ENCODE measurements around the gene AP1B1. TPM values are rescaled to one million over a fixed set of nuclear protein-coding genes. Genes with fewer than 3 reads are reported as not detected.
A peak's percentile ranks its signal among the peaks of the same experiment; 100 is the strongest.

The AP1B1 gene
- total and polyA plus RNA-seq, 7 donors: 33.1 to 83.2 (median 43.6) TPM

GRCh38 chr22:29310065-29310862, 78.1 kb downstream of the AP1B1 start:
- no peaks in the 10 kb centered on the region for H3K9me3 ChIP-seq
- peak; percentile 79 for DNase-seq
- WGBS, 2 donors: 35 to 65% methylated on average over 28 of the region's 28 CpGs
- H3K27ac ChIP-seq: peak overlapping the region; percentile 86 to 94 (median 88)
- TF ChIP-seq EP300 (IDR thresholded peaks at IDR 0.05) (no peak), CTCF (IDR thresholded peaks at IDR 0.05) (no peak), POLR2AphosphoS5 (IDR thresholded peaks at IDR 0.05) (no peak), POLR2A (IDR thresholded peaks at IDR 0.05) (no peak)
- peaks cover 0 to 88% (median 72%) of the 10 kb centered on the region in 4 donors for H3K4me1 ChIP-seq
- no peaks in the 10 kb centered on the region for H3K36me3 ChIP-seq
- H3K4me3 ChIP-seq: peak overlapping the region in 2 of 4 donors; percentile 2 to 34
- H3K27me3 ChIP-seq: peaks cover 15 to 22% (median 21%) of the 10 kb centered on the region in 3 donors
- intact Hi-C loops (cut with DNase I): no loop called here

GRCh38 chr22:29309332-29310064, 78.9 kb downstream of the AP1B1 start:
- peak overlapping the region in 2 of 4 donors; percentile 81 to 94 for H3K4me3 ChIP-seq

GRCh38 chr22:29308791-29309262, 79.5 kb downstream of the AP1B1 start:
- WGBS, 2 donors: 70% methylated on average over 13 of the region's 13 CpGs
- Histone ChIP-seq H3K4me3 (peak overlapping the region in 2 of 4 donors; percentile 81 to 94), H3K9me3 (no peaks in the 10 kb centered on the region), H3K27me3 (peaks cover 3 to 7% (median 6%) of the 10 kb centered on the region in 3 donors), H3K27ac (peak overlapping the region; percentile 86 to 94 (median 88)), H3K36me3 (no peaks in the 10 kb centered on the region), H3K4me1 (peaks cover 0 to 74% (median 58%) of the 10 kb centered on the region in 4 donors)
- DNase-seq: peak; percentile 69
- intact Hi-C loops (cut with DNase I): no loop called here
- TF ChIP-seq EP300 (IDR thresholded peaks at IDR 0.05) (no peak), POLR2A (IDR thresholded peaks at IDR 0.05) (no peak), POLR2AphosphoS5 (IDR thresholded peaks at IDR 0.05) (no peak), CTCF (IDR thresholded peaks at IDR 0.05) (no peak)

More at GRCh38 chr22:29309332-29310064, 78.9 kb downstream of the AP1B1 start:
- H3K27me3 ChIP-seq: peaks cover 9 to 14% (median 13%) of the 10 kb centered on the region in 3 donors
- peaks cover 0 to 81% (median 65%) of the 10 kb centered on the region in 4 donors for H3K4me1 ChIP-seq
- H3K27ac ChIP-seq: peak overlapping the region; percentile 86 to 94 (median 88)
- no peak for TF ChIP-seq POLR2AphosphoS5 (IDR thresholded peaks at IDR 0.05)
- TF ChIP-seq EP300 (IDR thresholded peaks at IDR 0.05): no peak
- TF ChIP-seq CTCF (IDR thresholded peaks at IDR 0.05): no peak
- TF ChIP-seq POLR2A (IDR thresholded peaks at IDR 0.05): no peak
- intact Hi-C loops (cut with DNase I): no loop called here
- 47 to 75% methylated on average over 21 of the region's 21 CpGs for WGBS, 2 donors
- no peaks in the 10 kb centered on the region for H3K9me3 ChIP-seq
- H3K36me3 ChIP-seq: no peaks in the 10 kb centered on the region
- DNase-seq: peak; percentile 71

GRCh38 chr22:29308148-29308790, 80.1 kb downstream of the AP1B1 start:
- Histone ChIP-seq H3K27ac (peak overlapping the region; percentile 86 to 94 (median 88)), H3K4me3 (peak overlapping the region; percentile 65 to 94 (median 87)), H3K4me1 (peaks cover 0 to 70% (median 54%) of the 10 kb centered on the region in 4 donors), H3K36me3 (no peaks in the 10 kb centered on the region), H3K9me3 (no peaks in the 10 kb centered on the region), H3K27me3 (peaks cover 0 to 2% (median under 1%) of the 10 kb centered on the region in 3 donors)
- intact Hi-C loops (cut with DNase I): no loop called here
- WGBS, 2 donors: 83 to 89% methylated on average over 50 of the region's 50 CpGs
- DNase-seq: peak; percentile 71
- TF ChIP-seq EP300 (IDR thresholded peaks at IDR 0.05): no peak
- TF ChIP-seq CTCF (IDR thresholded peaks at IDR 0.05): no peak
- TF ChIP-seq POLR2A (IDR thresholded peaks at IDR 0.05): no peak
- peak in 1 of 4 donors; percentile 7 for TF ChIP-seq POLR2AphosphoS5 (IDR thresholded peaks at IDR 0.05)
